Lung (tissue), 12 donors: ENCODE measurements around the gene SLC30A9. TPM values are rescaled to one million over a fixed set of nuclear protein-coding genes. Genes with fewer than 3 reads are reported as not detected.

Experiments used
- ATAC-seq: fragments of 200-7000 bp; cut with Tn5 transposase; one replicate; pipeline ENCODE4 v1.9.1; 2020; ENCODE audit warnings: moderate number of reproducible peaks; ENCODE audit not compliant: insufficient read depth, low FRiP score
- DNase-seq, 3 donors: peaks; one replicate each; pipeline ENCODE4 v3.0.0-alpha.2; 2013 to 2017
- H3K27ac ChIP-seq, 2 donors: one replicate each; pipeline ENCODE4 v1.5.1; 2013; ENCODE audit warnings: mild to moderate bottlenecking in 2 of 2, moderate library complexity in 2 of 2, control low read depth in 1 of 2, inconsistent platforms in 1 of 2, low read depth in 1 of 2, low read length in 1 of 2
- H3K27me3 ChIP-seq, 3 donors: one replicate each; pipeline ENCODE4 v1.5.1; 2013; ENCODE audit warnings: low read length in 2 of 3; ENCODE audit not compliant: control insufficient read depth in 3 of 3, insufficient read depth in 3 of 3
- H3K36me3 ChIP-seq, 4 donors: one replicate each; pipeline ENCODE4 v1.5.1; 2013; ENCODE audit warnings: low read length in 4 of 4, mild to moderate bottlenecking in 1 of 4, moderate library complexity in 1 of 4; ENCODE audit not compliant: control insufficient read depth in 4 of 4, insufficient read depth in 4 of 4
- H3K4me1 ChIP-seq, 5 donors: one replicate each; pipeline ENCODE4 v1.5.1; 2013; ENCODE audit warnings: low read length in 5 of 5, mild to moderate bottlenecking in 2 of 5, moderate library complexity in 1 of 5; ENCODE audit not compliant: control insufficient read depth in 5 of 5, insufficient read depth in 5 of 5
- H3K4me3 ChIP-seq: one replicate; pipeline ENCODE4 v1.5.1; 2013; ENCODE audit warnings: mild to moderate bottlenecking, control low read depth, moderate library complexity
- H3K9ac ChIP-seq, 2 donors: one replicate each; pipeline ENCODE4 v1.5.1; 2013; ENCODE audit warnings: low read length in 2 of 2, control low read depth in 1 of 2; ENCODE audit not compliant: insufficient read depth in 1 of 2
- H3K9me3 ChIP-seq, 4 donors: one replicate each; pipeline ENCODE4 v1.5.1; 2013; ENCODE audit warnings: low read length in 3 of 4, mild to moderate bottlenecking in 1 of 4, moderate library complexity in 1 of 4; ENCODE audit not compliant: control insufficient read depth in 4 of 4, insufficient read depth in 3 of 4
- CTCF ChIP-seq: IDR thresholded peaks from 2 replicates; pipeline ENCODE4 v1.5.1; 2012; ENCODE audit warnings: mild to moderate bottlenecking; ENCODE audit errors: control extremely low read depth, extremely low read depth
- WGBS, 2 donors: extraction: QIAGEN DNeasy Blood & Tissue Kit; methylation state at CpG; one replicate each; pipeline ENCODE4 v1.1.7; 2013; 5-methylcytosine and 5-hydroxymethylcytosine counted together
- polyA plus RNA-seq, 2 donors: library from polyadenylated mRNA; stranded (reverse); fragments of 200-250 nt; gene quantifications; one replicate each; pipeline ENCODE4 v1.2.1, GENCODE V29; 2013
- total RNA-seq, 2 donors: library from RNA; depleted of rRNA in 1 of 2; stranded (reverse); fragments of >200 nt in 1 of 2; gene quantifications; one replicate each; pipeline ENCODE4 v1.2.1, GENCODE V29; 2014 to 2021
- donor health status: control.
- donor health status: control.
- donor health status: Bipolar disorder and iron deficiency.
- donor health status: healthy.
- donor health status: DM: yes; HTN: yes; CAD: no.

The SLC30A9 gene
- total and polyA plus RNA-seq, 4 donors: 12.3 to 68.5 (median 35.0) TPM

GRCh38 chr4:41991916-41992767 lies 1.8 kb downstream of the SLC30A9 start:
- Histone ChIP-seq H3K4me3 (no peak overlapping the region), H3K4me1 (peaks cover 4 to 24% (median 9%) of the 10 kb centered on the region in 5 donors)

GRCh38 chr4:41992967-41993857 lies 2.9 kb downstream of the SLC30A9 start:
- Histone ChIP-seq H3K9ac (no peak overlapping the region), H3K4me1 (peaks cover 7 to 24% (median 9%) of the 10 kb centered on the region in 5 donors), H3K36me3 (peaks cover 0 to 3% (median 1%) of the 10 kb centered on the region in 4 donors), H3K9me3 (no peaks in the 10 kb centered on the region), H3K27ac (no peak overlapping the region), H3K27me3 (no peaks in the 10 kb centered on the region), H3K4me3 (no peak overlapping the region)
- no peak for DNase-seq
- ATAC-seq: no peak
- 77 to 83% methylated on average over 4 of the region's 4 CpGs for whole genome bisulfite sequencing, 2 donors
- no peak for TF ChIP-seq CTCF

More at GRCh38 chr4:41991916-41992767, 1.8 kb downstream of the SLC30A9 start:
- no peaks in the 10 kb centered on the region for H3K9me3 ChIP-seq
- peaks cover 0 to 2% (median 0%) of the 10 kb centered on the region in 4 donors for H3K36me3 ChIP-seq
- ATAC-seq (no peak), DNase-seq (no peak)
- H3K27me3 ChIP-seq: no peaks in the 10 kb centered on the region
- peak overlapping the region in 1 of 2 donors; percentile 92 for H3K9ac ChIP-seq
- 92 to 94% methylated on average over 10 of the region's 10 CpGs for WGBS, 2 donors
- H3K27ac ChIP-seq: no peak overlapping the region
- no peak for TF ChIP-seq CTCF

- ATAC-seq: no peak
Observed at GRCh38 chr4:41994461-41994985, 4.2 kb downstream of the SLC30A9 start.

More at GRCh38 chr4:41994461-41994985, 4.2 kb downstream of the SLC30A9 start:
- Histone ChIP-seq H3K9me3 (no peaks in the 10 kb centered on the region), H3K9ac (no peak overlapping the region), H3K4me3 (no peak overlapping the region), H3K27me3 (no peaks in the 10 kb centered on the region), H3K4me1 (peaks cover 7 to 18% (median 9%) of the 10 kb centered on the region in 5 donors), H3K27ac (no peak overlapping the region), H3K36me3 (peaks cover 0 to 4% (median 3%) of the 10 kb centered on the region in 4 donors)
- 90 to 93% methylated on average over 3 of the region's 3 CpGs for WGBS, 2 donors
- TF ChIP-seq CTCF: no peak
- DNase-seq: no peak
